Liver (tissue), 3 donors: ENCODE measurements around the gene CFAP300.

Source experiments
- ATF3 ChIP-seq: IDR thresholded peaks from 2 replicates; pipeline ENCODE4 v1.6.1; 2016; ENCODE audit warnings: antibody characterized with exemption
- EGR1 ChIP-seq, 2 donors: IDR thresholded peaks; 2 replicates each; pipeline ENCODE4 v1.6.1; 2016 to 2018; ENCODE audit warnings: antibody characterized with exemption in 2 of 2, low read depth in 2 of 2
- FOXA1 ChIP-seq: IDR thresholded peaks from 2 replicates; pipeline ENCODE4 v1.6.1; 2016; ENCODE audit warnings: antibody characterized with exemption
- GABPA ChIP-seq, 2 donors: IDR thresholded peaks in 1 of 2; conservative IDR thresholded peaks in 1 of 2; 2 replicates each; pipeline ENCODE4 v1.6.1; 2016; ENCODE audit warnings: antibody characterized with exemption in 2 of 2, mild to moderate bottlenecking in 1 of 2, moderate library complexity in 1 of 2
- HNF4G ChIP-seq: IDR thresholded peaks from 2 replicates; pipeline ENCODE4 v1.6.1; 2016; ENCODE audit warnings: antibody characterized with exemption
- JUND ChIP-seq, 2 donors: IDR thresholded peaks; 2 replicates each; pipeline ENCODE4 v1.6.1; 2016; ENCODE audit warnings: antibody characterized with exemption in 2 of 2
- MAX ChIP-seq: IDR thresholded peaks from 2 replicates; pipeline ENCODE4 v1.6.1; 2016; ENCODE audit warnings: antibody characterized with exemption
- SP1 ChIP-seq: IDR thresholded peaks from 2 replicates; pipeline ENCODE4 v1.6.1; 2018; ENCODE audit warnings: antibody characterized with exemption, mild to moderate bottlenecking
- TAF1 ChIP-seq: conservative IDR thresholded peaks from 2 replicates; pipeline ENCODE4 v1.6.1; 2016; ENCODE audit warnings: antibody characterized with exemption, mild to moderate bottlenecking
- YY1 ChIP-seq: IDR thresholded peaks from 2 replicates; pipeline ENCODE4 v1.6.1; 2016; ENCODE audit warnings: antibody characterized with exemption, mild to moderate bottlenecking
- TF ChIP-seq, protein P1 (sequence below): fragments of 150-350 bp; IDR thresholded peaks from 2 replicates; pipeline ENCODE4 v1.5.1; 2017; ENCODE audit warnings: improper control_type of control experiment, low read depth, low read length; ENCODE audit not compliant: missing input control
- donor health status: healthy.
- donor health status: healthy.

DNA sequence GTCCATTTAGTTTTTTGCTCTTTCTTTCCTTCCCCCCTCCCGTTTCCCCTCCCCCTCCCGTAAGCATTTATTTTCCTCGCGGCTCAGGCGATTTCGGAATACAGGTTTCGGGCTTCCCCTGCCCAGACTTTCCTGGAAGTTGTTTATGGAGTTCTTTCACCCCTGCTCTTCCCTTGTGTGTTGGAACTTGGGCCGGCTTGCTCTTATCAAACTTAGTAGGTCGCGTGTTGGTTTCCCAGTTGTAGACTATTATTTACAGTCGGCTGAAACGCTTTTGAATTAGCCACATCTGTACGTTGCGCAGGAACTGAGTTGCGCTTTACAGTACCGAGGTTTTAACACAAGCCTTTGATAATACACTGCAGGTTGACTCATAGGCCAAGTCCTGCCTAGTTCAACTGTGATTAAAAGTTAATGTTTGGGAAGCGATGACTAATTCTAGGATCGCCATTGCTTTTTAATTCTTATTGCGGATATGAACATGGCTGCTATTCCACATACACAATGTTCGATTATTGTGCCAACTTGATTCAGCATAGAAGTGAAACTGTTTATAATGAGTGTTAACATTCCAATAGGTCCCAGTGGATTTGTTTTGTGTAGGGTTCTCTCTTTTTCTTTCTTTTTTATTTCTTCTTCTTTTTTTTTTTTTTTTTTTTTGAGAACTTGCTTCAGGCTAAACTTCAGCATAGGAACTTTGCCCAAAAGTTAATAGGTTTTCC, 64.7 kb downstream of the CFAP300 start:
- TF ChIP-seq, protein P1, sequence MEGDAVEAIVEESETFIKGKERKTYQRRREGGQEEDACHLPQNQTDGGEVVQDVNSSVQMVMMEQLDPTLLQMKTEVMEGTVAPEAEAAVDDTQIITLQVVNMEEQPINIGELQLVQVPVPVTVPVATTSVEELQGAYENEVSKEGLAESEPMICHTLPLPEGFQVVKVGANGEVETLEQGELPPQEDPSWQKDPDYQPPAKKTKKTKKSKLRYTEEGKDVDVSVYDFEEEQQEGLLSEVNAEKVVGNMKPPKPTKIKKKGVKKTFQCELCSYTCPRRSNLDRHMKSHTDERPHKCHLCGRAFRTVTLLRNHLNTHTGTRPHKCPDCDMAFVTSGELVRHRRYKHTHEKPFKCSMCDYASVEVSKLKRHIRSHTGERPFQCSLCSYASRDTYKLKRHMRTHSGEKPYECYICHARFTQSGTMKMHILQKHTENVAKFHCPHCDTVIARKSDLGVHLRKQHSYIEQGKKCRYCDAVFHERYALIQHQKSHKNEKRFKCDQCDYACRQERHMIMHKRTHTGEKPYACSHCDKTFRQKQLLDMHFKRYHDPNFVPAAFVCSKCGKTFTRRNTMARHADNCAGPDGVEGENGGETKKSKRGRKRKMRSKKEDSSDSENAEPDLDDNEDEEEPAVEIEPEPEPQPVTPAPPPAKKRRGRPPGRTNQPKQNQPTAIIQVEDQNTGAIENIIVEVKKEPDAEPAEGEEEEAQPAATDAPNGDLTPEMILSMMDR: no peak
- peak; percentile 66 for TF ChIP-seq SP1
- peak; percentile 35 for TF ChIP-seq TAF1
- TF ChIP-seq YY1: peak; percentile 85
- TF ChIP-seq EGR1 (IDR thresholded peaks at IDR 0.05; ENCODE audit: low read depth in 2 of 2): peak; percentile 4 to 64
- TF ChIP-seq GABPA (IDR thresholded peaks at IDR 0.05 in 1 of 2, conservative IDR thresholded peaks at IDR 0.05 in 1 of 2): no peak
- TF ChIP-seq JUND (IDR thresholded peaks at IDR 0.05): peak; percentile 51 to 72
- peak; percentile 42 for TF ChIP-seq ATF3
- TF ChIP-seq MAX: peak; percentile 75
- no peak for TF ChIP-seq FOXA1
- TF ChIP-seq HNF4G: no peak
